Measurements from ENCODE around the gene C2orf76.

The C2orf76 gene

GRCh38 chr2:119294671-119295070, 72.0 kb downstream of the C2orf76 start:
- Histone ChIP-seq H2AFZ (ENCODE audit: low read length) (no peak overlapping the region), H4K20me1 (ENCODE audit: insufficient read depth, low read length) (no peaks in the 10 kb centered on the region), H3K4me2 (ENCODE audit: low read length) (no peak overlapping the region), H3K36me3 (ENCODE audit: insufficient read depth, low read length) (no peaks in the 10 kb centered on the region), H3K79me2 (ENCODE audit: insufficient read depth, low read length) (no peaks in the 10 kb centered on the region), H3K9ac (ENCODE audit: low read length) (no peak overlapping the region), H3K9me3 (ENCODE audit: low read length) (no peaks in the 10 kb centered on the region), H3K4me1 (ENCODE audit: insufficient read depth, low read length, severe bottlenecking) (no peaks in the 10 kb centered on the region), H3K4me3 (ENCODE audit: low read depth, low read length, poor library complexity, severe bottlenecking) (no peak overlapping the region), H3K9me2 (ENCODE audit: low read depth, low read length) (no peaks in the 10 kb centered on the region), H3F3A (ENCODE audit: insufficient read depth, low read length) (no peaks in the 10 kb centered on the region), H3K27me3 (ENCODE audit: insufficient read depth, low read length) (no peaks in the 10 kb centered on the region), H3K27ac (ENCODE audit: low read depth, low read length, poor library complexity, severe bottlenecking) (no peak overlapping the region)
- TF ChIP-seq EZH2 (IDR thresholded peaks at IDR 0.05; ENCODE audit: borderline replicate concordance, low read length) = no peak
- TF ChIP-seq, protein P1, sequence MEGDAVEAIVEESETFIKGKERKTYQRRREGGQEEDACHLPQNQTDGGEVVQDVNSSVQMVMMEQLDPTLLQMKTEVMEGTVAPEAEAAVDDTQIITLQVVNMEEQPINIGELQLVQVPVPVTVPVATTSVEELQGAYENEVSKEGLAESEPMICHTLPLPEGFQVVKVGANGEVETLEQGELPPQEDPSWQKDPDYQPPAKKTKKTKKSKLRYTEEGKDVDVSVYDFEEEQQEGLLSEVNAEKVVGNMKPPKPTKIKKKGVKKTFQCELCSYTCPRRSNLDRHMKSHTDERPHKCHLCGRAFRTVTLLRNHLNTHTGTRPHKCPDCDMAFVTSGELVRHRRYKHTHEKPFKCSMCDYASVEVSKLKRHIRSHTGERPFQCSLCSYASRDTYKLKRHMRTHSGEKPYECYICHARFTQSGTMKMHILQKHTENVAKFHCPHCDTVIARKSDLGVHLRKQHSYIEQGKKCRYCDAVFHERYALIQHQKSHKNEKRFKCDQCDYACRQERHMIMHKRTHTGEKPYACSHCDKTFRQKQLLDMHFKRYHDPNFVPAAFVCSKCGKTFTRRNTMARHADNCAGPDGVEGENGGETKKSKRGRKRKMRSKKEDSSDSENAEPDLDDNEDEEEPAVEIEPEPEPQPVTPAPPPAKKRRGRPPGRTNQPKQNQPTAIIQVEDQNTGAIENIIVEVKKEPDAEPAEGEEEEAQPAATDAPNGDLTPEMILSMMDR (IDR thresholded peaks at IDR 0.05; ENCODE audit: low read length) = no peak

GRCh38 chr2:119293900-119294299, 72.7 kb downstream of the C2orf76 start:
- Histone ChIP-seq H3K9ac (ENCODE audit: low read length) (no peak overlapping the region), H2AFZ (ENCODE audit: low read length) (no peak overlapping the region), H3K9me2 (ENCODE audit: low read depth, low read length) (no peaks in the 10 kb centered on the region), H3K27me3 (ENCODE audit: insufficient read depth, low read length) (no peaks in the 10 kb centered on the region), H3K4me1 (ENCODE audit: insufficient read depth, low read length, severe bottlenecking) (no peaks in the 10 kb centered on the region), H3K36me3 (ENCODE audit: insufficient read depth, low read length) (no peaks in the 10 kb centered on the region), H3K4me3 (ENCODE audit: low read depth, low read length, poor library complexity, severe bottlenecking) (no peak overlapping the region), H3K79me2 (ENCODE audit: insufficient read depth, low read length) (no peaks in the 10 kb centered on the region), H3K27ac (ENCODE audit: low read depth, low read length, poor library complexity, severe bottlenecking) (no peak overlapping the region), H3K9me3 (ENCODE audit: low read length) (no peaks in the 10 kb centered on the region), H4K20me1 (ENCODE audit: insufficient read depth, low read length) (no peaks in the 10 kb centered on the region), H3K4me2 (ENCODE audit: low read length) (no peak overlapping the region), H3F3A (ENCODE audit: insufficient read depth, low read length) (no peaks in the 10 kb centered on the region)
- no peak for TF ChIP-seq EZH2 (IDR thresholded peaks at IDR 0.05; ENCODE audit: borderline replicate concordance, low read length)
- TF ChIP-seq, protein P1 (IDR thresholded peaks at IDR 0.05; ENCODE audit: low read length) = no peak

DNA sequence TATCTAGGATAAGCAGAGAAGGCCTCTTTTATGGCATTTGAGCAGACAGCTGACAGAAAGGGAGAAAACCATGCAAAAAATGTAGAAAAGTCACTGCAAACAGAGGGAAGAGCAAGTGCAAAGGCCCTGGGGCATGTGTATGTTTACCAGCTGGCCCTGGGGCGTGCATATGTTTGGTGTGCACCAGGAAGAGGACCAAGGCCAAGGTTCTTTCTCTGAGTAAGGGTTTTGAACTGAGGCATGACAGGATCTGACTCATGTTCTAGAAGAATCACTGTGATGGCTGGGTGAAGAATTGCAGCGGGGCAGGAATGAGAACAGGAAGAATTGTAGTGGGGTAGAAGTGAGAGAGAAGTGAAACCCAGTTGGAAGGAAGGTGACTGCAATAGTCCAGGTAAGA, 73.4 kb downstream of the C2orf76 start:
- no peak overlapping the region for H3K9ac ChIP-seq (ENCODE audit: low read length)
- no peak for TF ChIP-seq EZH2 (IDR thresholded peaks at IDR 0.05; ENCODE audit: borderline replicate concordance, low read length)
- TF ChIP-seq, protein P1 (IDR thresholded peaks at IDR 0.05; ENCODE audit: low read length) = no peak
- H2AFZ ChIP-seq (ENCODE audit: low read length) = no peak overlapping the region
- H3K9me3 ChIP-seq (ENCODE audit: low read length) = no peaks in the 10 kb centered on the region
- no peak overlapping the region for H3K4me3 ChIP-seq (ENCODE audit: low read depth, low read length, poor library complexity, severe bottlenecking)
- no peaks in the 10 kb centered on the region for H3K36me3 ChIP-seq (ENCODE audit: insufficient read depth, low read length)
- no peaks in the 10 kb centered on the region for H4K20me1 ChIP-seq (ENCODE audit: insufficient read depth, low read length)
- no peak overlapping the region for H3K4me2 ChIP-seq (ENCODE audit: low read length)
- H3K27me3 ChIP-seq (ENCODE audit: insufficient read depth, low read length) = no peaks in the 10 kb centered on the region
- H3F3A ChIP-seq (ENCODE audit: insufficient read depth, low read length) = no peaks in the 10 kb centered on the region
- no peaks in the 10 kb centered on the region for H3K9me2 ChIP-seq (ENCODE audit: low read depth, low read length)
- H3K27ac ChIP-seq (ENCODE audit: low read depth, low read length, poor library complexity, severe bottlenecking) = no peak overlapping the region
- no peaks in the 10 kb centered on the region for H3K79me2 ChIP-seq (ENCODE audit: insufficient read depth, low read length)
- H3K4me1 ChIP-seq (ENCODE audit: insufficient read depth, low read length, severe bottlenecking) = no peaks in the 10 kb centered on the region

All from OCI-LY1 (cell line).